Stomach (tissue), 4 donors: ENCODE results near the gene FSIP1.

ENCODE experiments used
- EP300 ChIP-seq: sonication (generic); formaldehyde crosslinking; IDR thresholded peaks from one replicate; pipeline ENCODE4 v1.6.1; 2017; ENCODE audit warnings: antibody characterized with exemption
- TF ChIP-seq, protein P1 (sequence below), 7 experiments: fragments of 450-650 bp in 4 of 7; fragments of 200-600 bp in 3 of 7; sonication (generic) in 3 of 7; IDR thresholded peaks; one replicate each; pipeline ENCODE4 v1.5.1; 2016 to 2019; ENCODE audit warnings: antibody characterized with exemption in 7 of 7, control low read depth in 2 of 7, mild to moderate bottlenecking in 1 of 7

DNA sequence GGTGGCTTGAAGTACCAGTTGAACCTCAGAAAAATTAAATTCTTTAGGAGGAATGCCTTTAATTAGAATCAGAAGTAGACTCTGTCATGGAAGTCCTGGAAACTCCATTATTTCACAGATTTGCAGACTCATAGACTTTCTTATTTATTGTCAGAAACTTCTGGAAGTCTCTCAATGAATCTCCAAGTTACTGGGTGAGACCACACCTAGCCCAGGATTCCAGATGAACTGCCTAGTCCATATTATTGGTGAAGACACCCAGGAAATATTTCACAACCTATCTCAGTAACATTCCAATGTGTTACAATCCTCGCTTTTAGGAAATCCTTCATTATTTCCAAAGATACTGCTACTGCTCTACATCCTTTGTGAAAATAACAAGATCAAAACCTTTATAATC is 208.2 kb downstream of the FSIP1 start:
- TF ChIP-seq, protein P1, sequence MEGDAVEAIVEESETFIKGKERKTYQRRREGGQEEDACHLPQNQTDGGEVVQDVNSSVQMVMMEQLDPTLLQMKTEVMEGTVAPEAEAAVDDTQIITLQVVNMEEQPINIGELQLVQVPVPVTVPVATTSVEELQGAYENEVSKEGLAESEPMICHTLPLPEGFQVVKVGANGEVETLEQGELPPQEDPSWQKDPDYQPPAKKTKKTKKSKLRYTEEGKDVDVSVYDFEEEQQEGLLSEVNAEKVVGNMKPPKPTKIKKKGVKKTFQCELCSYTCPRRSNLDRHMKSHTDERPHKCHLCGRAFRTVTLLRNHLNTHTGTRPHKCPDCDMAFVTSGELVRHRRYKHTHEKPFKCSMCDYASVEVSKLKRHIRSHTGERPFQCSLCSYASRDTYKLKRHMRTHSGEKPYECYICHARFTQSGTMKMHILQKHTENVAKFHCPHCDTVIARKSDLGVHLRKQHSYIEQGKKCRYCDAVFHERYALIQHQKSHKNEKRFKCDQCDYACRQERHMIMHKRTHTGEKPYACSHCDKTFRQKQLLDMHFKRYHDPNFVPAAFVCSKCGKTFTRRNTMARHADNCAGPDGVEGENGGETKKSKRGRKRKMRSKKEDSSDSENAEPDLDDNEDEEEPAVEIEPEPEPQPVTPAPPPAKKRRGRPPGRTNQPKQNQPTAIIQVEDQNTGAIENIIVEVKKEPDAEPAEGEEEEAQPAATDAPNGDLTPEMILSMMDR (IDR thresholded peaks at IDR 0.05), result no peak
- no peak for TF ChIP-seq EP300
